SW480 (cell line): ENCODE data around the gene NEAT1.

Experiments used
- DNase-seq: peaks from one replicate; pipeline ENCODE4 v3.0.0-alpha.2; 2016; ENCODE audit warnings: low spot score

Gene NEAT1

GRCh38 chr11:65421794-65422632 lies 585 bp upstream of the NEAT1 start:
- DNase-seq: peak; percentile 96

DNA sequence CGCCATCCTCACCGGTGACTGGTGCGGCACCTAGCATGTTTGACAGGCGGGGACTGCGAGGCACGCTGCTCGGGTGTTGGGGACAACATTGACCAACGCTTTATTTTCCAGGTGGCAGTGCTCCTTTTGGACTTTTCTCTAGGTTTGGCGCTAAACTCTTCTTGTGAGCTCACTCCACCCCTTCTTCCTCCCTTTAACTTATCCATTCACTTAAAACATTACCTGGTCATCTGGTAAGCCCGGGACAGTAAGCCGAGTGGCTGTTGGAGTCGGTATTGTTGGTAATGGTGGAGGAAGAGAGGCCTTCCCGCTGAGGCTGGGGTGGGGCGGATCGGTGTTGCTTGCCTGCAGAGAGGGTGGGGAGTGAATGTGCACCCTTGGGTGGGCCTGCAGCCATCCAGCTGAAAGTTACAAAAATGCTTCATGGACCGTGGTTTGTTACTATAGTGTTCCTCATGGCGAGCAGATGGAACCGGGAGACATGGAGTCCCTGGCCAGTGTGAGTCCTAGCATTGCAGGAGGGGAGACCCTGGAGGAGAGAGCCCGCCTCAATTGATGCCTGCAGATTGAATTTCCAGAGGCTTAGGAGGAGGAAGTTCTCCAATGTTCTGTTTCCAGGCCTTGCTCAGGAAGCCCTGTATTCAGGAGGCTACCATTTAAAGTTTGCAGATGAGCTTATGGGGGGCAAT lies 1.1 kb downstream of the NEAT1 start:
- DNase-seq: peak; percentile 36

GRCh38 chr11:65424205-65425104 lies 1.9 kb downstream of the NEAT1 start:
- DNase-seq: peak; percentile 47

DNA sequence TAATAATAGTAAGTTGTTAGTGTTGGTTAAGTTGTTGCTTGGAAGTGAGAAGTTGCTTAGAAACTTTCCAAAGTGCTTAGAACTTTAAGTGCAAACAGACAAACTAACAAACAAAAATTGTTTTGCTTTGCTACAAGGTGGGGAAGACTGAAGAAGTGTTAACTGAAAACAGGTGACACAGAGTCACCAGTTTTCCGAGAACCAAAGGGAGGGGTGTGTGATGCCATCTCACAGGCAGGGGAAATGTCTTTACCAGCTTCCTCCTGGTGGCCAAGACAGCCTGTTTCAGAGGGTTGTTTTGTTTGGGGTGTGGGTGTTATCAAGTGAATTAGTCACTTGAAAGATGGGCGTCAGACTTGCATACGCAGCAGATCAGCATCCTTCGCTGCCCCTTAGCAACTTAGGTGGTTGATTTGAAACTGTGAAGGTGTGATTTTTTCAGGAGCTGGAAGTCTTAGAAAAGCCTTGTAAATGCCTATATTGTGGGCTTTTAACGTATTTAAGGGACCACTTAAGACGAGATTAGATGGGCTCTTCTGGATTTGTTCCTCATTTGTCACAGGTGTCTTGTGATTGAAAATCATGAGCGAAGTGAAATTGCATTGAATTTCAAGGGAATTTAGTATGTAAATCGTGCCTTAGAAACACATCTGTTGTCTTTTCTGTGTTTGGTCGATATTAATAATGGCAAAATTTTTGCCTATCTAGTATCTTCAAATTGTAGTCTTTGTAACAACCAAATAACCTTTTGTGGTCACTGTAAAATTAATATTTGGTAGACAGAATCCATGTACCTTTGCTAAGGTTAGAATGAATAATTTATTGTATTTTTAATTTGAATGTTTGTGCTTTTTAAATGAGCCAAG lies 2.7 kb downstream of the NEAT1 start:
- DNase-seq: peak; percentile 75

- DNase-seq: peak; percentile 88
These were observed 3.6 kb downstream of the NEAT1 start for GRCh38 chr11:65425971-65426838.

- peak; percentile 69 for DNase-seq
These were observed 4.5 kb downstream of the NEAT1 start for GRCh38 chr11:65426839-65427690.

DNA sequence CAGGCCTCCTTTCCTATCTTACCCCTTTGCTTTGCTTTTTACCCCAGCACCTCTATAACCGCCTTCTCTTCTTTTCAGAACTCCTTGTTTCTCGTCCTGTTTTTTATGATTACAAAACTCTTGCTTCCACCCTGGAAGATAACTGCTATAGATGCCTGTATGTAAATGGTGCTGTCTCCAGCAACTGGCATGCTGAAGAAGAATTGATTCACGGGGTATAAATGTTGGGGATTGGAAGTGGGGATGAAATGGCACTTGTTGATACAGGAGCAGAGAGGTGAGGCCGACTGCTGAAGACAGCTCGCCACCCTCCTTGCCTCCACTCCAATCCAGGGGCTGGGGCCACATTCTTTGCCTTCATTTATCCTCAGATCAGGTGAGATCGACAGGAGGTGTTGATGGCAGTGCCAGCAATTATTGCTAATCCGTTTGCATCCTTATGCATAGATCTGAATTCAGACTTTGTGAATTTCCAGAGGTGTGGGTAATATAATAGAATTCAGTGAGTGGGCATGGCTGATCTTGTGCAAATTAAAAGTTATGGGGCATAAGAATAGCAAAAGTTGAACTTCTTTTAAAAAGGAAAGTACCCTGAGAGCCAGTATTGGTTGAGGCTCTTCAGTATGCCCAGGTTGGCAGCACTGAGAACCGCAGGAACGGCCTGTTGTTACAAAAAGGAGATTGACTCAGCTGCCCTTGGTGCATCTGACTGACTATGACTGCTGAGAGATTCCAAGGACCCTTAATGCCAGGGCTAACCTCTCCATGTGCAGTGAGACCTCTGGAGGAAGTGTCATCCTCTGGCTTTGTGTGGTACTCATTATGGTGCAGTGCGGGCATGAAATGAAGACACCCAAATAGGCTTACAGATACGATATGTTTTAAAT lies 5.3 kb downstream of the NEAT1 start:
- DNase-seq: peak; percentile 65

GRCh38 chr11:65428578-65429067 lies 6.0 kb downstream of the NEAT1 start:
- DNase-seq: peak; percentile 50

DNA sequence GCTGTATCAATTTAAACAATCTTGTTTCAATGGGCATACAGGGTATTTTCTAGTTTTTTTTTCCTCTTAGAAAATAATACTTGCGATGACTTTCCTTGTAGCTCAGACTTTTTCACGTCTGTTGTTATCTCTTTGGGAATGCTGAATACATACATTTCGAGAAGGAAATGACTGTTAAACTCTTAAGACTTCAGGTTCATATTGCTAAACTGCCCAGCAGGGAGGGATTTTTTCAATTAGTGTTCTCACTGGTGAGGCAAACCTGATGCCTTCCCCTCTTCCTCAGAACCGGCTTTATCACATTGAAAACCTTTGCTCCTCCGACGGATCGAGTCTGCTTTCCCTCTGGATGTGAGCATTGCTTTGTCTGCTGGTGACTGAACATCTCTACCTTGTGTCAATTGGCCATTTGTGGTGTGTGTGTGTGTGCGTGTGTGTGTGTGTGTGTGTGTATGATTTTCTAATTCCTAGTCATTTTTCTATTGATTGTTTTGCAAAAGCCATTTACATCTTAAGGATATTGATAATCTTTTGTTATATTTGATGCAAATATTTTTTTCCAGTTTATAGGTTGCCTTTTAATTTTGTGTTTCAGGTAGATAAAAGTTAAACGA lies 6.6 kb downstream of the NEAT1 start:
- DNase-seq: peak; percentile 64

DNA sequence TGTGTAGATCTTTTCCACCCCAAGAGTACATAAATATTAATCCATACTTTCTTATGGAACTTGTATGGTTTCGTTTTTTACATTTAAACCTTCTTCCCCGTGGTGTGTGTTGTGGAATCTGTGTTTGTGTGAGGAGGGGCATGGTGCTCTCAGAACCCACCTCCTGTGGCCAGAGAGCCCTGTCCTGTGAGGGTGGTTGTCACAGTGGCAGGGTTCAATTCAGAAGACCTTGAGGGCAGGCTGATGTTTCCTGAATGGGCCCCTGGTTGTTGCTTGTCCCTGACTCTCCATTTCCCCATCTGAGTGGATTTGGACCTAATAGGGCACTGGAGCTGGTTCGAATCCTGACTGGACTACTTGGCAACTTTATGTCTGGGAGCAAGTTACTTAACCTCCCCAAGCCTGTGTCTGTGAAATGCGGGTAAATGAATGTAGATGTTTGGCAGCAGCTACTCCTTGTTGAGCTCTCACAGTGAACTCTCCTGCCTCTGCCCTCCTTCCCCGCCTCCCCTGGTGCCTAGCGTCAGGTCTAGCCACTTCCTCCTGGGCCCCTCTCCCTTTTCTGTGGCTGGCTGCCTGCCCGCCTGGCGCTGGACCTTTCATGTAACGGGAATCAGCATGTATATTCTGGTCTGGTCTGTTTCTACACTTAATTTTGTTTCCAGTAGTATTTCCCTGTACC lies 7.3 kb downstream of the NEAT1 start:
- DNase-seq: peak; percentile 50

DNA sequence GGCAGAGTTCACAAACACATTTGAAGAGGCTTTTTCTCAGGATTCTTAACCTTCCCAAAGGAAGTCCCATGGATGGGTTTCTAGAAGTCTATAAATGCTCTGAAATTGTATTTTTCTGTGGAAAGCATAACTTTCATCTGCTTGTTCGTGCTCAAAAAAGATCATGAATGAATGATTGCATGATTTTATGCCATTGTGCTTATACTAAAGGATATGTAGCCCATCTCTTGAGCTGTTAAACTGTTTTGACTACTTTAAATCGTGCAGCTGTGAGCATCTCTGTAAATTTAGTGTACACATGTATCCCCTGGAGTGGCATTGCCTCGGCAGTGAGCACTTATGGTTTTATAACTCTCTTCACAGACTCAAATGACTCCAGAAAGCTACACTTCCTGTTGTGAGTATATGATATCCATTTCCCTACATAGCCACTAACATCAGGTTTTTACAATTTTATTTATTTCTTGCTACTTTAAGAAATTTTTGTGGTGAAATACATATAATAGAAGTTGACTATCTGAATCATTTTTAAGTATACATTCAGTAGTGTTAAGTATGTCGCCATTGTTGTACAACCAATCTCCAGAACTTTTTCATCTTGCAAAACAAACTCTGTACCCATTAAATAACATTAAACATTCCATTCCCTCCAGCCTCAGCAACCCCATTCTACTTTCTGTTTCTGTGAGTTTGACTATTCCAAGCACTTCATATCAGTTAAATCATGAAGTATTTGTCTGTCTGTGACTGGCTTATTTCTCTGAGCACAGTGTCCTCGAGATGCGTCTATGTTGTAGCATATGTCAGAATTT lies 8.0 kb downstream of the NEAT1 start:
- peak; percentile 43 for DNase-seq

DNA sequence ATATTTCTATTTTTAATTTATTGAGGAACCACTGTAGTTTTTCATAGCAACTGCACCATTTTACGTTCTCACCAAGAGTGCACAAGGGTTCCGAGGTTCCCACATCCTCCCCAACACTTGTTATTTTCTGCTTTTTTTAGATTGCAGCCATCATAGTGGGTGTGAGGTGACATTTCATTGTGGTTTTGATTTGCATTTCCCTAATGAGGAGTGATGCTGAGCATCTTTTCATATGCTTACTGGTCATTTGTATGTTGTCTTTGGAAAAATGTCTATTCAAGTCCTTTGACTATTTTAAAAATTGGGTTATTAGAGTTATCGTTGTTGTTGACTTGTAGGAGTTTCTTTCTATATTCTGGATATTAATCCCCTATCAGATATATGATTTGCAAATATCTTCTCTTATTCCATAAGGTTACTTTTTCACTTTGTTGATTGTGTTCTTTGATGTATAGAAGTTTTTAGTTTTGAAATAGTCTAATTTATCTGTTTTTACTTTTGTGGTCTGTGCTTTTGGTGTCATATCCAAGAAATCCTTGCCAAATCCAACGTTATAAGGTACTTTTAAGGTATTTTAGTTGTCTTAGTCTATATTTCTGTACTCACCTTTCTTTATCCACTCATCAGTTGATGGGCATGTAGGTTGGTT lies 9.0 kb downstream of the NEAT1 start:
- DNase-seq: no peak

DNA sequence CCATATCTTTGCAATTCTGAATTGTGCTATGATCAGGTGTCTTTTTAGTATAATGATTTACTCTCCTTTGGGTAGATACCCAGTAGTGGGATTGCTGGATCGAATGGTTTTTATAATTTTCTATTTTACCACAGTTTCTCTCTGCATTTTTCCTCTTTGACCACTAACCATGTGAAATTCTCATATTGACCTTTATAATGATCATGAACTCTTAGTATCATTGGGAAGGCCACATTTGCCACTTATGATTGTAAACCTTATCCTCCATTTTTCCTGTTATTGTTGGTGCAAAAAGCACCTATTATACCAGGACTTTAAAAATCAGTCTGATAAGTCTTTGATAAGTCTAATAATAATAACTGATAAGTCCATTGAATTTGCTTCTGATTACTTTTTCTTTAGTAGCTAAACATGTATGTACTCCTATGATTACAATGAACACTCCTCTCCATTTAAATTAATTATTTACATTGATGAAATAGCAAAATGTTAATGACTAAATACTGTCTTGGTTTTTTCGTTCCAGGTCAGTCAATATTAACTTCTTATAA lies 9.6 kb downstream of the NEAT1 start:
- DNase-seq: no peak

GRCh38 chr11:65432686-65433582 lies 10.3 kb downstream of the NEAT1 start:
- DNase-seq: peak; percentile 61
